HG02798 (cell line): ENCODE measurements around the gene NCAN.
"Not testable (repeated sequence)": the region's sequence is repeated elsewhere in the genome, so short reads cannot be mapped to it uniquely, and the experiment has no call there.

ENCODE experiments used
- ATAC-seq: cut with Tn5 transposase; IDR thresholded peaks from one replicate; pipeline ENCODE4 v1.9.1; 2021; ENCODE audit warnings: mild to moderate bottlenecking; ENCODE audit not compliant: unreplicated experiment, poor library complexity

Gene NCAN

GRCh38 chr19:19223060-19223459 is 11.3 kb downstream of the NCAN start:
- no peak for ATAC-seq

DNA sequence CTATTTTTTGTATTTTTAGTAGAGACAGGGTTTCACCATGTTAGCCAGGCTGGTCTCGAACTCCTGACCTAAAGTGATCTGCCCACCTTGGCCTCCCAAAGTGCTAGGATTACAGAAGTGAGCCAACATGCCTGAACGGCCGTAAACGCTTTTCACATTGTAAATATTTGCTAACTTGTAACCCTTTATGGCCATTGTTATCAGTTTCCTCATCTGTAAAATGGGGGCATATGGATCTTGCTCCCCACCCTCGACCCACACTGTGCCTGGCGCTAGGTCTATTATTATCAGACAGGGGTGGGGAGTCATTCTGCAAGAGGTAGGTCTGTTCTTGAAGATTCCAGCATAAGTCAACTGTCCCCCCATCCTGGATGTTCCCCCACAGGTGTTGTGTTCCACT is 11.9 kb downstream of the NCAN start:
- ATAC-seq, result no peak

GRCh38 chr19:19224150-19224851 is 12.5 kb downstream of the NCAN start:
- no peak for ATAC-seq

- ATAC-seq, result no peak
These were observed 13.2 kb downstream of the NCAN start for GRCh38 chr19:19224852-19225494.

DNA sequence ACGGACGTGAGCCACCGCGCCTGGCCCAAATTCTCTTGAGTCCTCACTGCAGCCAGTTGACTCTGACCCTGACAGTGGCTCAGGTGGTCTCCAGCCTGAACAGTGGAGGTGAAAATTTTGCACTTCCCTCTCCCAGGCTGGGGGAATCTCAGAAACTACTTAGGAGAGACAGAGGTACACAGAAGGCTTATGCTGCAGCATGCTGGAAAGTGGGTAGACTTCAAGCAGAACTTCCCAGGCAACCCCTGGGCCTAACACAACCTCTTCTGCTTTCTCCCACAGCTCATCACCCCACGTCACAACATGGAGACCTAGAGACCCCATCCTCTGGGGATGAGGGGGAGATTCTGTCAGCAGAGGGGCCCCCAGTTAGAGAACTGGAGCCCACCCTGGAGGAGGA is 14.4 kb downstream of the NCAN start:
- no peak for ATAC-seq

GRCh38 chr19:19226663-19227062 is 14.9 kb downstream of the NCAN start:
- ATAC-seq, result no peak

DNA sequence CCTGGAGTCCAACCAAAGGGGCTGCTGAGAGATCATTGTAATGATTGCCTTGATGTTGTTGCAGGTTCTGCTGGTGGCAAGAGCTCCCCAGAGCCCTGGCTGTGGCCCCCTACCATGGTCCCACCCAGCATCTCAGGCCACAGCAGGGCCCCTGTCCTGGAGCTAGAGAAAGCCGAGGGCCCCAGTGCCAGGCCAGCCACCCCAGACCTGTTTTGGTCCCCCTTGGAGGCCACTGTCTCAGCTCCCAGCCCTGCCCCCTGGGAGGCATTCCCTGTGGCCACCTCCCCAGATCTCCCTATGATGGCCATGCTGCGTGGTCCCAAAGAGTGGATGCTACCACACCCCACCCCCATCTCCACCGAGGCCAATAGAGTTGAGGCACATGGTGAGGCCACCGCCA is 15.5 kb downstream of the NCAN start:
- ATAC-seq, result no peak

DNA sequence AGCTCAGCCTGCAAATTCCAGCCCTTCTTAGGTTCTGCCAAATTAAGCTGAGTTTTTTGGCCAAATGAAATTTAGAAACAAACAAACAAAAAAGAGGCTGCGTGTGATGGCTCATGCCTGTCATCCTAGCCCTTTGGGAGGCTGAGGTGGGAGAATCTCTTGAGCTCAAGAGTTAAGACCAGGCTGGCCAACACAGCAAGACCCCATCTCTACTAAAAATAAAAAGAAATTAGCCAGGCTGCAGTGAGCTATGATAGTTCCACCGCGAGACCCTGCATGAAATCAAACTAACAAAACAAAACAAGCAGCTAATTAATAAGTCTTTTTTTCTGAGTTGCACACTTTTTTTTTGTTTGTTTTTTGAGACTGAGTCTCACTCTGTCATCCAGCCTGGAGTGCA is 17.9 kb downstream of the NCAN start:
- no peak for ATAC-seq

DNA sequence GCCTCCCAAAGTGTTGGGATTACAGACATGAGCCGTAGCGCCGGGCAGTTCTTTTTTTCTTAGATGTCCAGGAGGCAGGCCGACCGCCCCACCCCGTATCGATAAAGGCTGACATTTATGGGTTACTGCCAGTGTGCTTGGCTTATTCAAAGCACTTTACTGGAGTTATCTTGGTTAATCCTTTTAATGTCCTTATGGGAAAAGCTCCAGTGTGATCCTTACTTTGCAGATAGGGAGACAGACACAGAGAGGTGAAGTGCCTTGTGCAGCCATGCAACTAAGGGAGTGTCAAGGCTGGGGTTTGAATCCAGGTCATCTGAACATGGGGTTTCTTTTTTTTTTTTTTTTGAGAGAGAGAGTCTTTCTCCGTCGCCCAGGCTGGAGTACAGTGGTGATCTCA is 19.2 kb downstream of the NCAN start:
- ATAC-seq, result no peak

- no peak for ATAC-seq
These were observed 20.5 kb downstream of the NCAN start for GRCh38 chr19:19232261-19232721.

- ATAC-seq, result no peak
These were observed 22.6 kb downstream of the NCAN start for GRCh38 chr19:19234220-19234816.

DNA sequence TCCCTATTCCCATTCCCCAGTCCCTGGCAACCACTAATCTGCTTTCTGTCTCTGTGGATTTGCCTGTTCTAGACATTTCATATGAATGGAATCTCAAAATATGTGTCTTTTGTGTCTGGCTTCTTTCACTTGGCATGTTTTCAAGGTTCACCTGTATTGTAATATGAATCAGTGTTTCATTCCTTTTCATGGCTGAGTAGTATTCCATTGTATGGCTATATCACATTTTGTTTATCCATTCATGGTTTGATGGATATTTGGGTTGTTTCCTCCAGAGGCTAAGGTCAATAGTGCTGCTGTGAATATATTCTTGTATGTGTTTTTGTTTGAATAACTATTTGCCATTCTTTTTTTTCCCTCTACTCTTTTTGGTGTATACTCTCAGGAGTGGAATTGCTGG is 24.4 kb downstream of the NCAN start:
- no peak for ATAC-seq

- no peak for ATAC-seq
These were observed 26.6 kb downstream of the NCAN start for GRCh38 chr19:19238126-19238894.

GRCh38 chr19:19239675-19240074 is 27.9 kb downstream of the NCAN start:
- ATAC-seq, result no peak

DNA sequence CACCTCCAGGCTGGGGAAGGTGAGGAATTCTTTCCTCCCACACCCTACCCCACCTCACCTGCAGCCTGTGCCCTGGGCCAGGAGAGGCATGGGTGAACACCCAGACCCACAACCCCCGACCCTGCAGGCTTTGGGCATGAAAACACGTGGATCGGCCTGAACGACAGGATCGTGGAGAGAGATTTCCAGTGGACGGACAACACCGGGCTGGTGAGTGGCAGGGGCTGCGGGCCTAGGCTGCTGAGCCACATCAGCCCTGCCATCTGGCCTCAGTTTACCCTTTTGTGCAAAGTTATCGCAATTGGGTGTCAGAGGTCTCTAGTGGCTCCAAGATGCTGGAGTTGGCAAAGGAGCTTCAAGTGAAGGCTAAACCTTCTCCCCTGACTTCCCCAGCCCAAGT is 28.7 kb downstream of the NCAN start:
- no peak for ATAC-seq

DNA sequence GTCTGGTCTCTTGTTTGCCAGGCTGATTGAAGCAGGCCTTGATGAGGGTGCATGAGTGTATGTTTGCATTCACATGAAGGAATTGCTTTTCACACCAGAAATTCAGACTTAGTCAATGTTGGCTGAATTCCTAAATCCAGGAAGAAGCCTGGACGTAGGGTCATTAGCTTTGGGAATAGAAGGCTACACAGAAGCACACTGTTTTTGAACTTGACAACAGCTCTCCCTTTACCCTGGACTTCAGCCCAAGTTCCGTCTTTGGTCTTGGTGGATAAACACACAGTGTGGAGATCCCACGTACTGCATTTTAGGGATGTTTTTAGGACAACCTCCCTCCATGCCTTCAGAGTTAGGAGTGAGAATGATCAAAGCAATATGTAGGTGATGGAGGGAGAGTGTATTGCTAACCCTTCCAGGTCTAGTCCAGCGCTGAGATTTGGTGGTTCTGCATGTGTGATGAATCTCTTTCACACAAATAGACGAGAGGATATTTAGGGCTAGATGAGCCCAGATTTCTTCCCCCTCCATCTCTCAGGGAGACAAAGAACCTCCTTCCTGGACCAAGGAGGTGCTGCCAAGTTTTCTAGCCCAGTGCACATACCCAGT is 38.5 kb downstream of the NCAN start:
- ATAC-seq, result no peak

DNA sequence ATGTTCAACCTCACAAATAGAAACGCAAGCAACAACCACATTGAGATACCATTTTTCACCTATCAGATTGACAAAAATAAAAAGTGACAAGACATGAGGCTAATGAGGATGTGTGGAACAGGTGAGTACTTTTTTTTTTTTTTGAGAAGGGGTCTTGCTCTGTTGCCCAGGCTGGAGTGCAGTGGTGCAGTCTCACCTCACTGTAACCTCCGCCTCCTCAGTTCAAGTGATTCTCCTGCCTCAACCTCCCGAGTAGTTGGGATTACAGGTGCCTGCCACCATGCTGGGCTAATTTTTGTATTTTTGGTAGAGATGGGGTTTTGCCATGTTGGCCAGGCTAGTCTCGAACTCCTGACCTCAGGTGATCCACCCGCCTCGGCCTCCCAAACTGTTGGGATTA is 41.7 kb downstream of the NCAN start:
- ATAC-seq, result not testable (repeated sequence)

DNA sequence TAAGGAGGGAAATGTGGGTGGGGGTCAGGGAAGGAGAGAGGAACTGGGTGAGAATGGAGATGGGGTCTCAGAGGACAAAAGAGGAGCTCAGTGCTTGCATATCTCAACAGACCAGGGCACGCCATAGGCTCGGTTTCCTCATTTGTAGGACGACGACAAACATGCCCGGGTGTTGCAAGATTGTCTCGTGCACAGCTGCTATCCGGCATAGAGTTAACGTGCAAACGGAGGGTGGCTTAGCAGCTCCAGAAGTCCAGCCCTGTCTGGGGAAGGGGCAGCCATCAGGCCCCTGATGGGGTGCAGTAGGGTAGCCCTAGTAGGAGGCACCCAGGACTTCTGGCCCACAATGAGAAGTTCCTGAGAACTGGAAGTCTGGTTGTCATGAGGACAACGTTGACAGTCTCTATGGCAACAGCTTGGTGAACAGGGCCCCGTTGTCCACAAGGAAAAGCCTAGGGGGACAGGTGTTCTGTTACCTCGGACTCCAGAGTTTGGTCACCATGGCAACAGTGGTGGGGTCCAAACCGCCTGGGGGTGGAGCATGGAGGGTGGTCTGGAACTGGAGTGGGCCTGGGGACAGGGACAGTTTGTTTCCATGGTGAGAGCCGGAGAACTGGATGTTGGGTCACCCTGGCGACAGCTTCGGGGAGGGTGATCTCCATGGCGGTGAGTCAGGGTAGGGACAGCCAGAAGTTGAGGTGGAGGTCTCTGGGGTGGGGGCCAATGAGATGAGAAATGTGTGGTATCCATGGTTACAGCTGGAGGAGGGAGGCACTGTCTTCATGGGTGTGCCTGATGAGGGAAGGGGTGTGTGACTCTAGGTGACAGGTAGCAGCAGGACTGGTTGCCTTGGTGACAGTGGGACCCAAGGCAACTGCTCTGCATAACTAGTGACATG is 44.6 kb downstream of the NCAN start:
- ATAC-seq, result no peak

DNA sequence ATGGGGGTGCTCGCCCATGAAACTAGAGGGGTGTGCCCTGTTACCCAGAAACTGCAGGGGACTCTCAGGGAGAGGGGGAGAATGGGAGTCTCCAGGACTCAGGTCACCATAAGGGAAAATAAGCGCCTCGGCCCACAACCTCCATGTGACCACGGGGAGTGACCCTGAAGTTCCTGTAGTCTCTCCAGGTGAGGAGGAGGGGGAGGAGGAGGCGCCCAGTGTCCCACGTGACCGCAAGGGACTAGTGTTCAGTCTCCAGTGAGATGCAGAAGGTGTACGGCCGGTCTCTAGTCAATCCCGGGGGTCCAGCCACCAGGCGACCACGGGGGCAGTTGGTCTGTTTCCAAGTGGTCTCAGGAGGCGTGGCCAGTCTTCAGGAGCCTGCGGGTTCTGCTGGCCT is 45.4 kb downstream of the NCAN start:
- ATAC-seq, result no peak
